Measurements from ENCODE around the gene VPS4B.

VPS4B gene

GRCh38 chr18:63445037-63445436, 22.8 kb upstream of the VPS4B start:
- H3K4me1 ChIP-seq: no peaks in the 10 kb centered on the region
- no peaks in the 10 kb centered on the region for H3K36me3 ChIP-seq (replicated peaks)
- in situ Hi-C loops (cut with MboI; ENCODE audit: low sequenced_read_pairs): no loop called here
- no peak for DNase-seq (ENCODE audit: low spot score in 2 of 2)
- H3K4me3 ChIP-seq: no peak overlapping the region
- H3K27me3 ChIP-seq (ENCODE audit: low read depth): no peaks in the 10 kb centered on the region
- no peaks in the 10 kb centered on the region for H3K9me3 ChIP-seq

GRCh38 chr18:63444580-63444979, 22.3 kb upstream of the VPS4B start:
- H3K4me3 ChIP-seq: no peak overlapping the region
- H3K36me3 ChIP-seq (replicated peaks): no peaks in the 10 kb centered on the region
- no peaks in the 10 kb centered on the region for H3K9me3 ChIP-seq
- in situ Hi-C loops (cut with MboI; ENCODE audit: low sequenced_read_pairs): no loop called here
- H3K27me3 ChIP-seq (ENCODE audit: low read depth): no peaks in the 10 kb centered on the region
- DNase-seq (ENCODE audit: low spot score in 2 of 2): no peak
- H3K4me1 ChIP-seq: no peaks in the 10 kb centered on the region

- in situ Hi-C loops (cut with MboI; ENCODE audit: low sequenced_read_pairs): no loop called here
- no peaks in the 10 kb centered on the region for H3K36me3 ChIP-seq (replicated peaks)
- no peak for DNase-seq (ENCODE audit: low spot score in 2 of 2)
- no peak overlapping the region for H3K4me3 ChIP-seq
- no peaks in the 10 kb centered on the region for H3K9me3 ChIP-seq
- H3K4me1 ChIP-seq: no peaks in the 10 kb centered on the region
- H3K27me3 ChIP-seq (ENCODE audit: low read depth): no peaks in the 10 kb centered on the region
Measured at GRCh38 chr18:63443829-63444228, 21.6 kb upstream of the VPS4B start.

GRCh38 chr18:63440881-63441280, 18.6 kb upstream of the VPS4B start:
- in situ Hi-C loops (cut with MboI; ENCODE audit: low sequenced_read_pairs): no loop called here
- Histone ChIP-seq H3K4me1 (no peaks in the 10 kb centered on the region), H3K36me3 (replicated peaks) (no peaks in the 10 kb centered on the region), H3K9me3 (no peaks in the 10 kb centered on the region), H3K27me3 (ENCODE audit: low read depth) (0 out of 2 replicates have a peak, but pooled peaks cover 2% of the 10 kb centered on the region), H3K4me3 (no peak overlapping the region)
- DNase-seq (ENCODE audit: low spot score in 2 of 2): no peak

GRCh38 chr18:63440219-63440618, 17.9 kb upstream of the VPS4B start:
- DNase-seq (ENCODE audit: low spot score in 2 of 2): no peak
- peaks cover 2% of the 10 kb centered on the region; the same call in 1 of the 2 replicates for H3K27me3 ChIP-seq (ENCODE audit: low read depth)
- no peaks in the 10 kb centered on the region for H3K9me3 ChIP-seq
- in situ Hi-C loops (cut with MboI; ENCODE audit: low sequenced_read_pairs): no loop called here
- no peaks in the 10 kb centered on the region for H3K4me1 ChIP-seq
- no peaks in the 10 kb centered on the region for H3K36me3 ChIP-seq (replicated peaks)
- H3K4me3 ChIP-seq: no peak overlapping the region

GRCh38 chr18:63439334-63439733, 17.1 kb upstream of the VPS4B start:
- no peaks in the 10 kb centered on the region for H3K36me3 ChIP-seq (replicated peaks)
- no peaks in the 10 kb centered on the region for H3K9me3 ChIP-seq
- no peak overlapping the region for H3K4me3 ChIP-seq
- DNase-seq (ENCODE audit: low spot score in 2 of 2): peak; percentile 53 to 63
- H3K4me1 ChIP-seq: no peaks in the 10 kb centered on the region
- H3K27me3 ChIP-seq (ENCODE audit: low read depth): peaks cover 2% of the 10 kb centered on the region; the same call in 1 of the 2 replicates
- in situ Hi-C loops (cut with MboI; ENCODE audit: low sequenced_read_pairs): loop anchor here (10.0 kb wide), 2 partner anchors 95 to 425 kb away; no protein-coding TSS in a partner anchor

GRCh38 chr18:63438181-63438580, 15.9 kb upstream of the VPS4B start:
- DNase-seq (ENCODE audit: low spot score in 2 of 2): no peak
- Histone ChIP-seq H3K9me3 (no peaks in the 10 kb centered on the region), H3K4me3 (no peak overlapping the region), H3K4me1 (no peaks in the 10 kb centered on the region), H3K27me3 (ENCODE audit: low read depth) (peaks cover 5% of the 10 kb centered on the region; the same call in 1 of the 2 replicates), H3K36me3 (replicated peaks) (no peaks in the 10 kb centered on the region)
- in situ Hi-C loops (cut with MboI; ENCODE audit: low sequenced_read_pairs): loop anchor here (10.0 kb wide), 2 partner anchors 93 to 423 kb away; no protein-coding TSS in a partner anchor

- in situ Hi-C loops (cut with MboI; ENCODE audit: low sequenced_read_pairs): loop anchor here (10.0 kb wide), 2 partner anchors 89 to 419 kb away; no protein-coding TSS in a partner anchor
- Histone ChIP-seq H3K9me3 (no peaks in the 10 kb centered on the region), H3K36me3 (replicated peaks) (no peaks in the 10 kb centered on the region), H3K27me3 (ENCODE audit: low read depth) (peaks cover 7% of the 10 kb centered on the region), H3K4me1 (no peaks in the 10 kb centered on the region), H3K4me3 (no peak overlapping the region)
- DNase-seq (ENCODE audit: low spot score in 2 of 2): no peak
Measured at GRCh38 chr18:63433334-63433866, 11.1 kb upstream of the VPS4B start.

- in situ Hi-C loops (cut with MboI; ENCODE audit: low sequenced_read_pairs): loop anchor here (10.0 kb wide), 2 partner anchors 86 to 416 kb away; no protein-coding TSS in a partner anchor
- DNase-seq (ENCODE audit: low spot score in 2 of 2): no peak
- Histone ChIP-seq H3K9me3 (no peaks in the 10 kb centered on the region), H3K4me1 (no peaks in the 10 kb centered on the region), H3K4me3 (no peak overlapping the region), H3K27me3 (ENCODE audit: low read depth) (peaks cover 7% of the 10 kb centered on the region), H3K36me3 (replicated peaks) (no peaks in the 10 kb centered on the region)
Measured at GRCh38 chr18:63431180-63431579, 8.9 kb upstream of the VPS4B start.

GRCh38 chr18:63430526-63430925, 8.2 kb upstream of the VPS4B start:
- Histone ChIP-seq H3K36me3 (replicated peaks) (no peaks in the 10 kb centered on the region), H3K9me3 (no peaks in the 10 kb centered on the region), H3K4me3 (no peak overlapping the region), H3K27me3 (ENCODE audit: low read depth) (peaks cover 5% of the 10 kb centered on the region), H3K4me1 (no peaks in the 10 kb centered on the region)
- DNase-seq (ENCODE audit: low spot score in 2 of 2): no peak
- in situ Hi-C loops (cut with MboI; ENCODE audit: low sequenced_read_pairs): loop anchor here (10.0 kb wide), 2 partner anchors 86 to 416 kb away; no protein-coding TSS in a partner anchor

- no peak for DNase-seq (ENCODE audit: low spot score in 2 of 2)
- Histone ChIP-seq H3K9me3 (no peaks in the 10 kb centered on the region), H3K4me3 (no peak overlapping the region), H3K27me3 (ENCODE audit: low read depth) (peaks cover 3% of the 10 kb centered on the region; the same call in 1 of the 2 replicates), H3K4me1 (no peaks in the 10 kb centered on the region), H3K36me3 (replicated peaks) (no peaks in the 10 kb centered on the region)
- in situ Hi-C loops (cut with MboI; ENCODE audit: low sequenced_read_pairs): no loop called here
Measured at GRCh38 chr18:63427558-63427957, 5.3 kb upstream of the VPS4B start.

GRCh38 chr18:63422864-63423304, 608 bp upstream of the VPS4B start:
- Histone ChIP-seq H3K4me1 (0 out of 2 replicates have a peak, but pooled peaks cover 7% of the 10 kb centered on the region), H3K27me3 (ENCODE audit: low read depth) (no peaks in the 10 kb centered on the region), H3K36me3 (replicated peaks) (peaks cover 9% of the 10 kb centered on the region), H3K4me3 (peak overlapping the region; percentile 90), H3K9me3 (no peaks in the 10 kb centered on the region)
- DNase-seq (ENCODE audit: low spot score in 2 of 2): peak in 1 of 2 experiments; percentile 26
- in situ Hi-C loops (cut with MboI; ENCODE audit: low sequenced_read_pairs): no loop called here

- Histone ChIP-seq H3K4me1 (0 out of 2 replicates have a peak, but pooled peaks cover 7% of the 10 kb centered on the region), H3K36me3 (replicated peaks) (peaks cover 9% of the 10 kb centered on the region), H3K4me3 (peak overlapping the region; percentile 90), H3K27me3 (ENCODE audit: low read depth) (no peaks in the 10 kb centered on the region), H3K9me3 (no peaks in the 10 kb centered on the region)
- in situ Hi-C loops (cut with MboI; ENCODE audit: low sequenced_read_pairs): no loop called here
- DNase-seq (ENCODE audit: low spot score in 2 of 2): no peak
Measured at GRCh38 chr18:63421514-63421913, 762 bp downstream of the VPS4B start.

GRCh38 chr18:63412953-63413352, 9.3 kb downstream of the VPS4B start:
- Histone ChIP-seq H3K4me3 (no peak overlapping the region), H3K9me3 (no peaks in the 10 kb centered on the region), H3K27me3 (ENCODE audit: low read depth) (no peaks in the 10 kb centered on the region), H3K4me1 (0 out of 2 replicates have a peak, but pooled peaks cover 3% of the 10 kb centered on the region), H3K36me3 (replicated peaks) (peaks cover 15% of the 10 kb centered on the region)
- no peak for DNase-seq (ENCODE audit: low spot score in 2 of 2)
- in situ Hi-C loops (cut with MboI; ENCODE audit: low sequenced_read_pairs): no loop called here
